Embryonic facial prominence (tissue), 1 donor: ENCODE results near the gene TRABD2A.
"Not testable (repeated sequence)": the region's sequence is repeated elsewhere in the genome, so short reads cannot be mapped to it uniquely, and the experiment has no call there.

Experiments
- DNase-seq: peaks from one replicate; pipeline ENCODE4 v3.0.0-alpha.2; 2016; ENCODE audit errors: extremely low spot score

The TRABD2A gene

GRCh38 chr2:84880645-84881521 is at the start of gene TRABD2A:
Gene TRABD2A, minus strand, starts transcription at chr2:84881084. Its CDS starts 45 bp downstream, at chr2:84881039.
- no peak for DNase-seq

GRCh38 chr2:84927275-84927627 is 46.4 kb upstream of the TRABD2A start:
- no peak for DNase-seq

- peak; percentile 70 for DNase-seq
Measured at GRCh38 chr2:84925724-84926376, 45.0 kb upstream of the TRABD2A start.

GRCh38 chr2:84925336-84925723 is 44.4 kb upstream of the TRABD2A start:
- DNase-seq: no peak

GRCh38 chr2:84924173-84925106 is 43.6 kb upstream of the TRABD2A start:
- DNase-seq: no peak

GRCh38 chr2:84923009-84923408 is 42.1 kb upstream of the TRABD2A start:
- no peak for DNase-seq

GRCh38 chr2:84919885-84920580 is 39.1 kb upstream of the TRABD2A start:
- DNase-seq: no peak

- no peak for DNase-seq
Measured at GRCh38 chr2:84918430-84918829, 37.5 kb upstream of the TRABD2A start.

GRCh38 chr2:84917821-84918220 is 36.9 kb upstream of the TRABD2A start:
- DNase-seq: not testable (repeated sequence)

- DNase-seq: not testable (repeated sequence)
Measured at GRCh38 chr2:84915675-84916074, 34.8 kb upstream of the TRABD2A start.

GRCh38 chr2:84914334-84914733 is 33.5 kb upstream of the TRABD2A start:
- DNase-seq: no peak

GRCh38 chr2:84912984-84913383 is 32.1 kb upstream of the TRABD2A start:
- DNase-seq: no peak

- no peak for DNase-seq
Measured at GRCh38 chr2:84911135-84911678, 30.3 kb upstream of the TRABD2A start.

- no peak for DNase-seq
Measured at GRCh38 chr2:84908948-84909713, 28.2 kb upstream of the TRABD2A start.

GRCh38 chr2:84906900-84907714 is 26.2 kb upstream of the TRABD2A start:
- DNase-seq: no peak

GRCh38 chr2:84906108-84906899 is 25.4 kb upstream of the TRABD2A start:
- DNase-seq: no peak

- peak; percentile 73 for DNase-seq
Measured at GRCh38 chr2:84905181-84906107, 24.6 kb upstream of the TRABD2A start, which contains the start of gene TMSB10. Gene TMSB10, plus strand, starts transcription at chr2:84905656.
